Breast epithelium (tissue), 3 donors: Measurements from ENCODE around the gene DET1.

Experiments
- CTCF ChIP-seq, 3 donors: fragments of 450-650 bp; IDR thresholded peaks; one replicate each; pipeline ENCODE4 v1.5.1; 2016 to 2017; ENCODE audit warnings: antibody characterized with exemption in 3 of 3, mild to moderate bottlenecking in 3 of 3, moderate library complexity in 3 of 3
- POLR2AphosphoS5 ChIP-seq, 3 donors: sonication (generic); formaldehyde crosslinking; IDR thresholded peaks; one replicate each; pipeline ENCODE4 v1.6.1; 2017; ENCODE audit warnings: antibody characterized with exemption in 3 of 3

- TF ChIP-seq CTCF (IDR thresholded peaks at IDR 0.05) (no peak), POLR2AphosphoS5 (IDR thresholded peaks at IDR 0.05) (no peak)
These were observed 52.6 kb downstream of the DET1 start for GRCh38 chr15:88493844-88494243.
